HG03139 (cell line): ENCODE results near the gene LHFPL4.
"Not testable (repeated sequence)": the region's sequence is repeated elsewhere in the genome, so short reads cannot be mapped to it uniquely, and the experiment has no call there.

Source experiments
- ATAC-seq: cut with Tn5 transposase; IDR thresholded peaks from one replicate; pipeline ENCODE4 v1.9.1; 2021; ENCODE audit not compliant: unreplicated experiment

LHFPL4 gene

DNA sequence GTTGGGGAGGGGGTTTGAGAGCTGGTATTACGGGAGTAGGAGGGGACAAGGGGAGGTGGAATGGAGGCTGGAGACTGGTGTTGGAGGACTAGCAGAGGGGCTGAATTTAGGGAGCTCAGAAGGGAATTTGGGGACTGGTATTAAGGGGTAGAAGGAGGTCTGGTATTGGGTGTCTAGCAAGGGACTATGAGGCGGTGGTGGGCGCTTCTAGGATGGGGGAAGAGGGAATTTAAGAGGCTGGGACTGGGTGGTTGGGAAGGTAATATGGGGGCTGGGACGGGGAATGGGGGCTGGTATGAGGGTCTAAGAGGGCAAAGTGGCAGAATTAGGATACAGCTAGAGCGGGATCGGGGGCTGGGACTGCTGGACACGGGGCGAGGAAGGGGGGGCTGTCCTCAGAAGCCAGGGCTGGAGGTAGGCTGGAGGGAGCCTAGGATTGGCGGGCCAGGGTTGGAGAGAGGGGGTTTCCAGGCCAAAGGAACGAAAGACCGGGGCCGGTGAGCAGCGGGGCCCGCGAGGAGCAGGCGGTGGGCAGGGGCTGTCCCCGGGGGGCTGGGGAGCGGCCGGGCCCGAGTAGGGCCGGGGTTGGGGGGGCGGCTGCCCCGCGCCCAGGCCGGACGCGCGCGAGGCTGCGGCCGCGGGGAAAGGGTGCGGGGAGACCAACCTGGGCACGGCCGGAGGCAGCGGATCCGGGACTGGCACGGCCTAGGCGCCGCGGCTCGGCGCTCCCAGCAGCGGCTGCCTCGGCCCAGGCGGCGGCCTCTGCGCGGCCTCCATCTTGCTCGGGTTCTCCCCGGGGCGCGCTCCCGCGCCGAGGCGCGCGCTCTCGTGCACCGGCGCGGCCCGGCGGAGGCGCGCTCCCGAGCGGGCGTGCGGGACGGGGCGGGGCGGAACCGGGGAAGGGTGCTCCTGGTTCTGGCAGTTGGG lies at the start of gene LHFPL4:
Gene LHFPL4 (minus strand): TSS at position 802 of the 927 bp plus-strand sequence. CDS start 1,143 bp downstream, outside the sequence.
- no peak for ATAC-seq

DNA sequence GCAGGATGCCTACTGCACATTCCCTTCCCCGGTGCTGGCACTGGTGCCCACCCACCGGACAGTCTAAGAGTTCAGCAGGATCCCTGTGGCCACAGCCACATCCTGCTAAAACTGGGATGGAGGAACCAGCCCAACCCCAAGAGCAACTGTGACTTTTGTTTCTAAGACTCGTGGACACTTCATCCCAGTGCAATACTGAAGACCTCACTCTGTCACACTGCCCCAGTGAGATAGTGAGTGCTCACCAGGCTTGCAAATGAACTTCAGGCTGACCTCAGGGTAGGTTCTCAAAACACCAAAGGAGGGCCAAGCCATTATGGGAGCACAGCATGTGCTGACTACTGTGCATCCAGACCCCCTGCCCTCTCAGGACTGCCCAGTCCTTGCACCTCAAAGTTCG lies 49.0 kb upstream of the LHFPL4 start:
- ATAC-seq, result no peak

DNA sequence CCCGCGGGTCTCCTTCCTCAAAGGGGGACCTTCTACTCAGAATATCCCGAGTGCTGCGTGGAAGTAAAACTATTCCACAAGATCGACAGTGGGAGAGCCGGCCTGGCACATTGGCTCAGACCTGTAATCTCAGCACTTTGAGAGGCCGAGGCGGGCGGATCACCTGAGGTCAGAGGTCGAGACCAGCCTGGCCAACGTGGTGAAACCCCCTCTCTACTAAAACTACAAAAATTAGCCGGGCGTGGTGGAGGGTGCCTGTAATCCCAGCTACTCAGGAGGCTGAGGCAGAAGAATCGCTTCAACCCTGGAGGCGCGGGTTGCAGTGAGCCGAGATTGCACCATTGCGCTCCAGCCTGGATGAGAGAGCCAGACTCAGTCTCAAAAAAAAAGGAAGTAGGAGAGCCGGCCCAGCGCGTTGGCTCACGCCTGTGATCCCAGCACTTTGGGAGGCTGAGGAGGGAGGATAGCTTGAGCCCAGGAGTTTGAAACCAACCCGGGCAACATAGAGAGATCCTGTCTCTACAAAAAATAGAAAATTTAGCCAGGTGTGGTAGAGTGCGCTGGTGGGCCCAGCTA lies 47.5 kb upstream of the LHFPL4 start:
- ATAC-seq, result not testable (repeated sequence)

DNA sequence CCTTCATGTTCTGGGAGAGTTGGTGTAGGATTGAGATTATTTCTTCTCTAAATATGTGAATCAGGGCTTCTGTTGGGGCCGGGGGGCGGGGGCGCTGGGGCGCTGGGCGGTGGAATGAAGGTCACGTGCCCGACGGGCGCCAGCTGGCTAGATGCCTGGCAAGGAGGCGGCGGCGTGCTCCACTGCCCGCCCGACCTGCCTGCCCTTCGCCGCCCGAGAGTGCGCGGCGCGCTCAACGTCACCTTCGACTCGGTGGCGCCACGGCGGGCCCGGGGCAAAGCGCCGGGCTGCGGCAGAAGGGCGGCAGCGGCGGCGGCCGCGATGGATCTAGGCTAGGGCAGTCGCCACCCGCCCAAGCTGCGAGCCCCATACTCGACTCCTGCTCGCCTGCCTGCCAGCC lies 47.0 kb upstream of the LHFPL4 start:
- ATAC-seq, result no peak

DNA sequence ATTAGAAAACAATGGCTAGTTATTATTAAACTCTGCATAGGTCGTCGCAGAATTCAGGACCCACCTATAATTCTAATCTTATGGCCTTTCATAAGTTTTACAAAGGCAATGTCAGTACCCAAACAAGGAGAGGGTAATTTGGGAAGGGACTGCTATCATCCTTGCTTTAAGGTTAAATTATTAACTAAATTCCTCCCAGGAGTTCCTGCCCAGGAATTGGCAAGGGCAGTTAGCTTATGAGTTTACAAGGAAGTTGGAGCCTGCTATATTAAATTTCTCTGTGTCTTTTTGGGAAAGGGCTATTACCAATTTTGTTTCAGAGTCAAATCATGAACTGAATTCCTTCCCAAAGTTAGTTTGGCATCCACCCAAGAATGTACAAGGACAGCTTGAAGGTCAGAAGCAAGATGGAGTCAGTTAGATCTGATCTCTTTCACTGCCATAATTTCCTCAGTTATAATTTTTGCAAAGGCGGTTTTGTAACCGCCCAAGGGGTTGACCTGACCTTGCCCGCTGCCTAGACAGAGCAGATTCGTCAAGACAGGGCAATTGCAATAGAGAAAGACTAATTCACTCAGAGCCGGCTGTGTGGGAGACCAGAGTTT lies 45.3 kb upstream of the LHFPL4 start:
- no peak for ATAC-seq

DNA sequence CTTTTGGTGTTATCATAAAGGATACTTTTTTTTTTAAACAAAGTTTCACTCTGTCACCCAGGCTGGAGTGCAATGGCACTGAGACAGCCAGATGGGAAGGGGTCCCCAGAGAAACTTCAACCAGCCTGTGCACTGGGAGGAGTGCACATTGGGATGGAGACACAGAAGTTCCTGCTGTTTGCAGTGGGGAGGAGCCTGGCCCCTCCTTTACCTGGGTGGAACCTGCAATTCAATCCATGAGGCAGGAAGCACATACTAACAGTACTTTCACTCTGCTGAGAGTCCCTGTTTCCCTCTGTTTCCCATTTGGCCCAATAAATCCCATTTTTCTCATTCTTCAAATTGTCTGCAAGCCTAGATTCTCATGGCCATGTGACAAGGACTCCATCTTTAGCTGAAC lies 42.3 kb upstream of the LHFPL4 start:
- ATAC-seq, result no peak

DNA sequence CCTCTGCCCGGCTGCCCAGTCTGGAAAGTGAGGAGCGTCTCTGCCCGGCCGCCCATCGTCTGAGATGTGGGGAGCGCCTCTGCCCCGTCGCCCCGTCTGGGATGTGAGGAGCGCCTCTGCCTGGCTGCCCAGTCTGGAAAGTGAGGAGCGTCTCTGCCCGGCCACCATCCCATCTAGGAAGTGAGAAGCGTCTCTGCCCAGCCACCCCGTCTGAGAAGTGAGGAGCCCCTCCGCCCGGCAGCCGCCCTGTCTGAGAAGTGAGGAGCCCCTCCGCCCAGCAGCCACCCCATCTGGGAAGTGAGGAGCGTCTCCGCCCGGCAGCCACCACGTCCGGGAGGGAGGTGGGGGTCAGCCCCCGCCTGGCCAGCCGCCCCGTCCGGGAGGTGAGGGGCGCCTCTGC lies 38.2 kb upstream of the LHFPL4 start:
- not testable (repeated sequence) for ATAC-seq

DNA sequence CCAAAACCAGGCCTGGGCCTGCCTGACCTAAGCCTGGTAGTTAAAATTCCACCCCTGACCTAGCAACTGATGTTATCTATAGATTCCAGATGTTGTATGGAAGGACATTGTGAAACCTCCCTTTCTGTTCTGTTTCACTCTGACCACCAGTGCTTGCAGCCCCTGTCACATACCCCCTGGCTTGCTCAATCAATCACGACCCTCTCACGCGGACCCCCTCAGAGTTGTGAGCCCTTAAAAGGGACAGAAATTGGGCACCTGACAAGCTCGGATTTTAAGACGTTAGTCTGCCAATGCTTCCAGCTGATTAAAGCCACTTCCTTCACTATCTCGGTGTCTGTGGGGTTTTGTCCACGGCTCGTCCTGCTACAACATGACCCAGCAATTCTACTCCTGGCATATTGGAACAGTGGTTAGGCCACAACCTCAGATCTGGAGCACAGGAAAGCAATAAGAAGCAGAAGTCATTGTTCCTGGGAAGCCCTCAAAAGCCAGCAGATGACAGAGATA lies 36.7 kb upstream of the LHFPL4 start:
- no peak for ATAC-seq

DNA sequence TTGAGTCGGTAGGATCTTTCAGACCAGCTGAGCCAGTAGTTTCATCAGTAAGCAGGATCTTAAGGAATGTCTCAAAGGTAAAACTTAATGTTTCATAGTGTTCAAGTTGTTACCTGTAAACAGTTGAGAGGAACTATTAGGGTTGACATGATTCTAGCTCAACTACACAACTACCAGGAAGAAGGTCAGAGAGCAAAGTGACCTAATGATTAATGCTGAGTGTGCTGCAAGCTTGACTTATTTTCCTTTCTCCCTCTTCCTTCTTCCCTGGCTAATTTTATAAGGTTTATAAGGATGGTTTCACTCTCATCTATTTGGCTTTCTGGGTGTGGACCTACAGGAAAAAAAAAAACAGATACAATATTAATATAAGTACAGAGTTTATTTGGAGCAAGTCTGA lies 30.2 kb upstream of the LHFPL4 start:
- no peak for ATAC-seq

DNA sequence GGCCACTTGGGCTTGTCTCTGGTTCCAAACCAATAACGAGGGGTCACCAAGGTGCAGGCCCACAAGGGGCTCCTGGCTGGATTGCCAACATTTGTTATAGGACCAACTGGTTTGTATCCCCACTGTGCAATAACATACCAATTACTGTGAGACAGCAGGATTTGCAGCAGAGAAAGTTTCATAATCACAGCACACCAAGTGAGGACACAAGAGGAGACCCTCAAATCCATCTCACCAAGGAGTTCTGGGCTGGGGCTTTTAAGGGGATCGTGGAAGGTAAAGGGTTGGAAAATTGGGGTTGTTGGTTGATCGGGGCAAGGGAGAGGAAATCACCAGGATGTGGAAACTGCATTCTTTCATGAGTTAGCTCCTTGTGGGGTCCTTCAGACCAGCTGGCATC lies 29.7 kb upstream of the LHFPL4 start:
- no peak for ATAC-seq

DNA sequence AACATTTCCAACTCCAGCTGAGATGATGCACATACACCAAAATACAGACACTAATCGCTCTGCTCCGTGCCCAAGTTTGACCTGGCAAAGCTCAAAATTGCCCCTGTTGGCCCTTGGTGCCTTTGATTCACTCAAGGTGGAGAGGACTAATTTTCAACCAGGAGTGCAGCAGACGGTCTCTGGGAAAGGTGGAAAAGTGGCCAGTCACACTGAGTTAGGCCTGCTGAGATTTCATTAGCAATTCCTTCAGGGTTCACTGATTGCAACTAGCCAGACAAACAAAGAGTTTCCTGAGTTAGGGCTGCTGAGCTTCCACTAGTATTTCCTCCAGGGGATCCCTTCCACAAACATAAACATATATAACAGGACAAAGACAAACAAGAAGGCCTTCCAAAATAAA lies 28.7 kb upstream of the LHFPL4 start:
- no peak for ATAC-seq

DNA sequence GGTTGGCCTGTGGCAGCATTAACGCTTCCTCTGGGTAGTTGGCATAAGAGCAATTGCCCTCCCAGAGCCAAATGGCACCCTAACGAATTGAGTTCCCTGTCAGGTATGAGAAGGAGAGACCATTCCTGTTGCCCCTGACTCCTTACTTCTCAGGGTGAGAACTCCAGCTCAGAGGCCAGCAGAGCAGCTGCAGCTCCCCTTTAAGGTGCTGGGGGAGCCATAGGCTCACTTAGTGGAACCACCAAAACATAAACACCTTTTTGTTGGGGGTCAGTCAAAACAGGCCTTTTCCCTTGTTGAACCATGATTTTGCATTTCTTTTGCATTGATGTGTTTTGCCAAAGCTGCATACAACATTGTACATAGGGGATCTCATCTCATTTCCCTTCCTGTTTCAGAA lies 28.1 kb upstream of the LHFPL4 start:
- no peak for ATAC-seq

DNA sequence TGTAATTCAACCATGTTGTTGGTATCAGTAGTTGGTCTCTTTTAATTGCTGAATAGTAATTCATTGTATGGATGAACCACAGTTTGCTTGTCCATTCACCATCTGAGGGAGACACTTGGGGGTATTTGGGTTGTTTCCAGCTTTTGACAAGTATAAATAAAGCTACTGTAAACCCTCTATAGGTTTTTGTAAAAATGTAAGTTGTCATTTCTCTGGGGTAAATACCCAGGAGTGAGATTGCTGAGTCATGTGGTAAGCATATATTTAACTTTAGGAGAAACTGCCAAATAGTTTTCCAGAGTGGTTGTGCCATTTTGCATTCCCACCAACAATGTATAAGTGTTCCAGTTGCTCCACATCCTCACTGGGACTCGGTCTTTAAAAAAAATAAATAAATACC lies 15.4 kb upstream of the LHFPL4 start:
- ATAC-seq, result no peak

DNA sequence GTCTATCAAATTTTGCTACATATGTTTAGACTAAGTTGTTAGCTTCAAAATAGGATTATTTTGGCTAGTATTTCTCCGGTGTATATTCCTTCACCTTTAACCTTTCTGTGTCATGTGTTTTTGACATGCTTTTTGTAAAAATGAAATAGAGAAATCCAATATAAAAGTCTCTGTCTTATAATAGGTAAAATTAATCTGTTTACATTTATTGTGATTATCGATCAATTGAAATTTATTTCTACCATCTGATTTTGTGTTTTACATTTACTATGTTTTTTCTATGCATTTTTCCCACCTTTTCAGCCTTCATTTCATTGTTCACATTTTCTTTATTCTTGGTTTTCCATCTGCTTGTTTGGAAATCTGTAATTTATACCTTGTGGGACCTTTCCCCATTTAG lies 11.7 kb upstream of the LHFPL4 start:
- ATAC-seq, result no peak

DNA sequence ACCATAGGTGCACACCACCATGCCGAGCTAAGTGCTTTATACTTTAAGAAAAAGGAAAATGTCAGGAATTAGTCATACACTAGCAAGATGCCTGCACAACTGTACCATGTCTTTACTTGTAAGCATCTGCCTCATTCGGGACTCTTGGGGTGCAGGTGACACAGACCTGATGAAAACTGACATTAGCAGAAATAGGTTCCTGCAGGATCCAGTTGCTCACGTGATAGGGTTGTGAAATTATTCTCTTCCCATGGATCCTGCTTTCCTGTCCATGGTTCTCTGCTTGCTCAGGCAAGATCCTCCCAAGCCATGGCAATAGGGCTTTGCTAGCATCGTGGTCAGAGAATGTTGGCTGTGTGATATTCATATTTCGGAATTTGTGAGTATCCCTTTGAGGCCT lies 10.2 kb upstream of the LHFPL4 start:
- no peak for ATAC-seq

DNA sequence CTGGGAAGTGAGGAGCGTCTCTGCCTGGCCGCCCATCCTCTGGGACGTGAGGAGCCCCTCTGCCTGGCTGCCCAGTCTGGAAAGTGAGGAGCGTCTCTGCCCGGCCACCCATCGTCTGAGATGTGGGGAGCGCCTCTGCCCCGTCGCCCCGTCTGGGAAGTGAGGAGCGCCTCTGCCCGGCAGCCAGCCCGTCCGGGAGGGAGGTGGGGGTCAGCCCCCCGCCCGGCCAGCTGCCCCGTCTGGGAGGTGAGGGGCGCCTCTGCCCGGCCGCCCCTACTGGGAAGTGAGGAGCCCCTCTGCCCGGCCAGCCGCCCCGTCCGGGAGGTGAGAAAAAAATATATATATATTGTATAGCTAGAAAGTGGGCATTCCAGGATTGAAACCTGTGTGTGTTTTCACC lies 6.4 kb upstream of the LHFPL4 start:
- ATAC-seq, result not testable (repeated sequence)

DNA sequence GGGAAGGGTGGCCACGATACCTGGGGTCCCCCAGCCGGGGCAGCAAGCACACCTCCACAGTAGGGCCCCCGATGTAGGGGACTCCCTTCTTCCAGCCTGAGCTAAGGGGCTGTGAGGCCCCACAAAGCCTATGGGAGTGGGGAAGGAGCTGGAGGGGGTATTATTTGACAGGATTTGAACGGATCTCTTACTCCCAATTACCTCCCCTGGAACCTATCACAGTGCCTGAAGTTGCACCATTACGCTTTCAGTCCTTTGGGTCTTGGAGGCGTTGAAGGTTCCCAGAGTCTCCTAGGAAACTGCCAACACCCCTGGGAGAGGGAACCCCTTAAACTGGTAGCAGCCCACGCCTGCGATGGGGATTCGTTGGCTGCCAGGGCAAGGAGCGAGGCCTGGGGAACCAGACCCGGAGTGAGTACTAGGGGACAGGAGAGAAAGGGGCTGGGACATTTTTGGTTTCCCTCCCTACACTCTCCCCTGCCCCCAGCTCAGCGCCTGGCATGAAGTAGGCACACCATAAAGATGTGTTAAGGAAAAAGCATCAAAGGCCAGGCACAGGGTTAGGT lies 409 bp upstream of the LHFPL4 start:
- no peak for ATAC-seq

DNA sequence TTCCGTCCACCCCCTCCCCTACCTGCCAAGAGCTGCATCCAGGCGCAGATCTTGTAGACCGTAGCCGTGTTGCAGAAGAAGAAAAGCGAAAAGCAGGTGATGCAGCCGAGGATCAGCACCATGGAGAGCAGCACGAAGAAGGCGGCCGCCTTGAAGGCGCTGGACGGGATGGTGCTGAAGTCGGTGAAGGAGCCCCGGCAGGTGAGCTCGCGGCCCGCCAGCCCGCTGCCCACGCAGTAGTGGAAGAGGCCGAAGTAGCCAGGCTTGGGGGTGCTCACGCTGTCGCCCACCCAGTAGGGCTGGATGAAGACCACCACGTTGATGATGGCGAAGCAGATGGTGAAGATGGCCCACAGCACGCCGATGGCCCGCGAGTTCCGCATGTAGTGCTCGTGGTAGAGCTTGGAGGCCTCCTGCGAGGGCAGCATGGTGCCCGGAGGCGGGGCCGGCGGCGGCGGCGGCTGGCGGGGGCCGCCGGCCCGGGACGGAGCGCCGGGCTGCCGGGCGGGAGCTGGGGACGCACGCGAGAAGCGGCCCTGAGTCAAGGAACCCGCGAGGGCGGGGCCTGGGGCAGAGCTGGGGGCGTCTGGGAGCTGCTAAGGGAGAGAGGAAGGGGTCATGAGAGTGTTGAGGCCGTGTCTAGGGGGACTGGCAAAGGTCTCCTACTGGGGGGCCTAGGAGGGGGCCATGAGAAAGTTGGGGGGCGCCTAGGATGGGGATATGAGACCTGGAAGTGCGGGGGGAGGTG lies 1.2 kb downstream of the LHFPL4 start:
- no peak for ATAC-seq

DNA sequence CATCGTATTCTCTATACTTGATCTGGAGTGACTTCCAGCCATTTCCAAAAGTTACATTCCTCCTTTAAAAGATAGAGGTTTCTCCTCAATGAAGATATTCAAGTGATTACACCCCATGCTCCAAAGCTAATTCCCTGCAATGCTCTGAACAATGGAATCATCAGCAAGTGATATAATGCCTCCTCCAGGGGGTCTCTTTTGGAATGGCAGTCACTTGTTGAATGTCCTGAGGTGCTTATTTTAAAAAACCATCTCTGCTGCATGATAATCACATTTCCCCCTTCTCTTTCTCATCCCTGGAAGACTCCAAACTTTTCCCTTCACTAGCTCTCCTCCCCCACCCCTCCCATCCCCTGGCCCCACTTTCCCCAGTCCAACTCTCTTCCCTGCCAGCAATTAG lies 2.6 kb downstream of the LHFPL4 start:
- ATAC-seq, result no peak

DNA sequence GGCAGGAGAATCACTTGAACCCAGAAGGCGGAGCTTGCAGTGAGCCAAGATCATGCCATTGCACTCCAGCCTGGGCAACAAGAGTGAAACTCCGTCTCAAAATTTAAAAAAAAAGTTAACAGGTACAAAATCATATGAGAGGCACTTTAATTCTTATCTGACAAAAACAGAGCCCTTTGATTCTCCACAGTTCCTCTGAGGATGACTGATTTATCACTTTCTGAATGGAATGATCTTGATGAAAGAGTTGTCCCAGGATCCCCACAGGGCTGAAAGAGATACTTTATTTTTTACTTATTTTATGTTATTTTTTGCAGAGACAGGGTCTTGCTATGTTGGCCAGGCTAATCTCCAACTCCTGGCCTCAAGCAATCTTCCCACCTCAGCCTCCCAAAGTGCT lies 4.0 kb downstream of the LHFPL4 start:
- ATAC-seq, result no peak

DNA sequence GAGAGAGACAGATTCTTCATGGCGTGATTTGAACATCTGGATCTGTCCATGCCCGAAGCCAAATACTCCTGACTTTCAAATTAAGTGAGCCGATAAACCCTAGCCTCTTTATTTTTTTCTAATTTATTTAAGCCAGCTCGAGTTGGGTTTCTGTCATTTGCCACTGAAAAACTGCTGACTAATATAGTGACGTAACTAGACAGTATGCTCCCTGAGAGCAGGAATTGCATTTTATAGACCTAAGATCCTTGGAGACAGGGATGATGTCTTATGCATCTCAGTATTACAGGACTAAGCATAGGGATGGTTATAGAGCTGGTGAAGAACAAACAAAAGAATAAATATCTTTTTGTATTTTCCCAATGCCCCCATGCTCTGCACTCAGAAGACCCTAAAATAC lies 4.6 kb downstream of the LHFPL4 start:
- ATAC-seq, result no peak
